WERI-Rb-1 (cell line): ENCODE results near the gene PTPMT1.

Source experiments
- DNase-seq: peaks from one replicate; pipeline ENCODE4 v3.0.0-alpha.2; 2020
- H3K27ac ChIP-seq: fragments of 250-450 bp; sonication (Bioruptor Pico); 2 replicates; pipeline ENCODE4 v1.5.1; 2020; ENCODE audit warnings: mild to moderate bottlenecking, moderate library complexity
- H3K27me3 ChIP-seq: fragments of 250-450 bp; sonication (Bioruptor Pico); 2 replicates; pipeline ENCODE4 v1.5.1; 2021; ENCODE audit warnings: mild to moderate bottlenecking, low read depth, moderate library complexity; ENCODE audit not compliant: insufficient read depth, severe bottlenecking
- H3K36me3 ChIP-seq: fragments of 250-450 bp; sonication (Bioruptor Pico); 2 replicates; pipeline ENCODE4 v1.5.1; 2020; ENCODE audit warnings: mild to moderate bottlenecking, moderate library complexity
- H3K4me3 ChIP-seq: 2 replicates; pipeline ENCODE4 v1.5.1; 2011; ENCODE audit warnings: low read depth, mild to moderate bottlenecking, control low read depth, low read length
- H3K9me3 ChIP-seq: fragments of 250-450 bp; sonication (Bioruptor Pico); 2 replicates; pipeline ENCODE4 v1.5.1; 2021; ENCODE audit warnings: mild to moderate bottlenecking, moderate library complexity; ENCODE audit not compliant: severe bottlenecking
- TF ChIP-seq, protein P1 (sequence below): IDR thresholded peaks from 2 replicates; pipeline ENCODE4 v1.5.1; 2011; ENCODE audit warnings: low read depth, mild to moderate bottlenecking, control low read depth, inconsistent platforms, low read length

The PTPMT1 gene

DNA sequence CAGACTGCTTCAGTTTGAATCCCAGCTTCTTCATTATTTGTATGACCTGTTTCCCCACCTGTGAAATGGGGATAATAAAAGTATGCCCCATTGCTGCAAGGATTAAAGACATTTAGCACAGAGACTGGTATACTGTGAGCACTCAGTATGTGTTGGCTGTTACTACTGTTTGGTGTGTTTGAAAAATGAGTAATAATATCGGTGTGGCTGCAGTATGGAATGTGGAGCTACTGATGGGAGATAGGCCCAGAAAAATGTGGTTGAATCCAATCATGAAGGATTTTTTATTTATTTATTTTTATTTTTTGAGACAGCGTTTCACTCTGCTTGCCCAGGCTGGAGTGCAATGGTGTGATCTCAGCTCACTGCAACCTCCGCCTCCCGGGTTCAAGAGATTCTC, 37.9 kb downstream of the PTPMT1 start:
- no peak overlapping the region for H3K4me3 ChIP-seq
- no peaks in the 10 kb centered on the region for H3K9me3 ChIP-seq
- peaks cover 9% of the 10 kb centered on the region; the same call in 1 of the 2 replicates for H3K36me3 ChIP-seq
- TF ChIP-seq, protein P1, sequence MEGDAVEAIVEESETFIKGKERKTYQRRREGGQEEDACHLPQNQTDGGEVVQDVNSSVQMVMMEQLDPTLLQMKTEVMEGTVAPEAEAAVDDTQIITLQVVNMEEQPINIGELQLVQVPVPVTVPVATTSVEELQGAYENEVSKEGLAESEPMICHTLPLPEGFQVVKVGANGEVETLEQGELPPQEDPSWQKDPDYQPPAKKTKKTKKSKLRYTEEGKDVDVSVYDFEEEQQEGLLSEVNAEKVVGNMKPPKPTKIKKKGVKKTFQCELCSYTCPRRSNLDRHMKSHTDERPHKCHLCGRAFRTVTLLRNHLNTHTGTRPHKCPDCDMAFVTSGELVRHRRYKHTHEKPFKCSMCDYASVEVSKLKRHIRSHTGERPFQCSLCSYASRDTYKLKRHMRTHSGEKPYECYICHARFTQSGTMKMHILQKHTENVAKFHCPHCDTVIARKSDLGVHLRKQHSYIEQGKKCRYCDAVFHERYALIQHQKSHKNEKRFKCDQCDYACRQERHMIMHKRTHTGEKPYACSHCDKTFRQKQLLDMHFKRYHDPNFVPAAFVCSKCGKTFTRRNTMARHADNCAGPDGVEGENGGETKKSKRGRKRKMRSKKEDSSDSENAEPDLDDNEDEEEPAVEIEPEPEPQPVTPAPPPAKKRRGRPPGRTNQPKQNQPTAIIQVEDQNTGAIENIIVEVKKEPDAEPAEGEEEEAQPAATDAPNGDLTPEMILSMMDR, result no peak
- no peaks in the 10 kb centered on the region for H3K27me3 ChIP-seq
- H3K27ac ChIP-seq, result no peak overlapping the region
- DNase-seq, result no peak

DNA sequence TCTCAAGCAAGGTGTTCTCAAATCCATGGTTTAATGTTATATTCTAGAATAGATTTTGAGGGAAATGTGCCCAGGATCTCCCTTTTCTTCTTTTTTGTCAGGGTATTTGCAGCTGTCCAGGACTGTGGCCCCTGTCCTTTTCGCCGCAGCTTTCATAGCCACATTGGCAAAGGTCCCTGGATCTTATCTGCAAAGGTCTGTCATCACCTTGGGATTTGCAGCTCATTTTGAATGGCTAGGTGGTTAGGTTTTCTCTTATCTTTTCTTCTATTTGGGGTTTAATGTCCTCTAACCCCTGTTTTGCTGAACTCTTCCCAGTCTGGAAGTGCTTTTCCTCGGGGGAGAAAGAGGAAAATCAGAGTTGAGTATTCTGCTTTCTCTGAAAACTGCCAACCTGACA, 40.5 kb downstream of the PTPMT1 start:
- Histone ChIP-seq H3K36me3 (peaks cover 9% of the 10 kb centered on the region), H3K9me3 (no peaks in the 10 kb centered on the region), H3K4me3 (no peak overlapping the region), H3K27me3 (no peaks in the 10 kb centered on the region), H3K27ac (no peak overlapping the region)
- TF ChIP-seq, protein P1, result no peak
- no peak for DNase-seq

DNA sequence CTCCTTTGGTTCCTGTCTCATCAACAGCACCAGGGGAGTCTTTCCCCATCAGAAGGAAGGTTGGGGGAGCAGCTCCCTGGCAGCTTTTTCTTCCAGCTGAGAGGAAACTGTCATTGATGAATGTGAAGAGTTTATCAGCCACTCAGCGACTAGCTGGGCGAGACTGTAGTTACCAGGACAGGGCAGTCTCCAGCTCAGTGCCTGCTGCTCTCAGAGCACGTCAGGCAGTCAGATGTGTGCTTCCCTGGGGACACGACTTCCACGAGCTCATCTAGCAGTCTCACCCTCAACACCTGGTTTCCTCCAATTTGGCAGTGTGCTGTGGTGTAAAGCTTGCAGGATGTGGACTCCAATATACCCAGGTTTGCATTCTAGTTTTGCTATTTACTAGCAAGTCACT, 41.3 kb downstream of the PTPMT1 start:
- TF ChIP-seq, protein P1, result no peak
- no peak overlapping the region for H3K27ac ChIP-seq
- no peaks in the 10 kb centered on the region for H3K9me3 ChIP-seq
- DNase-seq, result no peak
- H3K4me3 ChIP-seq, result no peak overlapping the region
- peaks cover 9% of the 10 kb centered on the region for H3K36me3 ChIP-seq
- H3K27me3 ChIP-seq, result no peaks in the 10 kb centered on the region

DNA sequence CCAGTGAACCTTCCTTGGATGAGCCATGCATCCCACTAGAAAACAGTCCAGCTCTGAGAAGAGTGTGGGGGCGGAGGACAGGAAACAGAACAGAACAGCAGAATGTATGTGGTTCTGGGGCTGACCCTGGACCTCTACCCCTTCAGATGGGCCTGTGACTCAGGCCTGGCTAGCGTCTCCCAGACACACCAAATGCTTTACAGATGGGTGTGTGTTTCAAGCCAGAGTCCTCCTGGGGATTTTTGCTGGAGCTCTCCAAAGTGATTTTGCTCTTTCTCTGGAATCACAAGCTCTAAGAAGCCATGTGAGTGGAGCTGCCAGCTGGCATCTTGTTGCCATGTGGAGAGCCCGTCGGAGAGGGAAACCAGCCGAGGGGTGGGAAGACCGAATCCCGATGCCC, 42.0 kb downstream of the PTPMT1 start:
- no peak overlapping the region for H3K4me3 ChIP-seq
- no peaks in the 10 kb centered on the region for H3K9me3 ChIP-seq
- TF ChIP-seq, protein P1, result no peak
- no peaks in the 10 kb centered on the region for H3K27me3 ChIP-seq
- no peak for DNase-seq
- H3K36me3 ChIP-seq, result peaks cover 9% of the 10 kb centered on the region
- no peak overlapping the region for H3K27ac ChIP-seq

DNA sequence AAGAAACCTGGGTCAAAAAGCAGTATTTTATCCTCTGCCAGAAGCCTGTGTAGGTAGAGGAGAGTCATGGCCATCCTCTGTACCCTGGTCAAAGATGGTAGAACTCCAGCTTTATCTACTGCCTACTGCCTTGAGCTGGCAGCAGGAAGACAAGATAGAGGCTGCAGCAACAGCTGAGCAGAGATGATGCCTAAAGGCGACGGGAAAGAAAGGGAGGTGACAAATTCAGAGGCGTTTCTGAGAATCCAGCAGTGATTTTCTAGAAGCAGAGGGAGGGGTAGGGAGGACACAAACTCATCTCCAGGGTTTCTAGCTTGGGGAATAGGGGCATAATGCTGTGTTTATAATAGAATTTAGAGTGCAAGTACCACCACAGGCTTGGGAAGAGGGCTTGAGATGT, 44.3 kb downstream of the PTPMT1 start:
- H3K27ac ChIP-seq, result no peak overlapping the region

DNA sequence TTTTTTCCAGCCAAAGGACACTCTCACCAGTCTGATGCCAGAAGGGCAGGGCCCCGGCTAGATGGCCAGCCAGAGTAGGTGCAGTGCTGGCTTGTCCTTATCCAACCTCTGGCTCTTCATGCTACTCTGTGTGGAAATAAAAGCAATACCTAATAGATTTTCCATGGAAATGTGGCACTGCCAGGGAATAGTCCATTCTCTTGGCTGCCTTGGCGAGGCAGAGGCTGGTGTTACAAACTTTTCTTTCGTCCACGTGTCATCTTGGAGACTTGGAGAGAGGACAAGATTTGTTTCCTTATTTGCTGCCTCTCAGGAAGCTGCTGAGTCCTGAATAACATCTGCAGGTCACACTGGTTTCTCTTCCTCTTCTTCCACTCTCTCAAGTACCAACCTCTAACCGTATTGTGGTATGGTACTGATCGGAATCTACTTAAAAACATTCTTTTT, 46.0 kb downstream of the PTPMT1 start:
- no peaks in the 10 kb centered on the region for H3K9me3 ChIP-seq
- peak overlapping the region; percentile 3 for H3K27ac ChIP-seq
- no peaks in the 10 kb centered on the region for H3K27me3 ChIP-seq
- no peak for DNase-seq
- TF ChIP-seq, protein P1, result no peak
- peaks cover 10% of the 10 kb centered on the region for H3K36me3 ChIP-seq
- H3K4me3 ChIP-seq, result no peak overlapping the region

More for the DNA sequence above, 44.3 kb downstream of the PTPMT1 start:
- H3K36me3 ChIP-seq, result peaks cover 9% of the 10 kb centered on the region
- TF ChIP-seq, protein P1, result no peak
- H3K9me3 ChIP-seq, result no peaks in the 10 kb centered on the region
- no peak overlapping the region for H3K4me3 ChIP-seq
- DNase-seq, result no peak
- H3K27me3 ChIP-seq, result no peaks in the 10 kb centered on the region
